ENCODE data around the gene RSAD2. TPM values are rescaled to one million over a fixed set of nuclear protein-coding genes. Genes with fewer than 3 reads are reported as not detected.

The RSAD2 gene
- total RNA-seq, 6 donors from 2014 or later: 8.4 to 20.0 (median 11.0) TPM

DNA sequence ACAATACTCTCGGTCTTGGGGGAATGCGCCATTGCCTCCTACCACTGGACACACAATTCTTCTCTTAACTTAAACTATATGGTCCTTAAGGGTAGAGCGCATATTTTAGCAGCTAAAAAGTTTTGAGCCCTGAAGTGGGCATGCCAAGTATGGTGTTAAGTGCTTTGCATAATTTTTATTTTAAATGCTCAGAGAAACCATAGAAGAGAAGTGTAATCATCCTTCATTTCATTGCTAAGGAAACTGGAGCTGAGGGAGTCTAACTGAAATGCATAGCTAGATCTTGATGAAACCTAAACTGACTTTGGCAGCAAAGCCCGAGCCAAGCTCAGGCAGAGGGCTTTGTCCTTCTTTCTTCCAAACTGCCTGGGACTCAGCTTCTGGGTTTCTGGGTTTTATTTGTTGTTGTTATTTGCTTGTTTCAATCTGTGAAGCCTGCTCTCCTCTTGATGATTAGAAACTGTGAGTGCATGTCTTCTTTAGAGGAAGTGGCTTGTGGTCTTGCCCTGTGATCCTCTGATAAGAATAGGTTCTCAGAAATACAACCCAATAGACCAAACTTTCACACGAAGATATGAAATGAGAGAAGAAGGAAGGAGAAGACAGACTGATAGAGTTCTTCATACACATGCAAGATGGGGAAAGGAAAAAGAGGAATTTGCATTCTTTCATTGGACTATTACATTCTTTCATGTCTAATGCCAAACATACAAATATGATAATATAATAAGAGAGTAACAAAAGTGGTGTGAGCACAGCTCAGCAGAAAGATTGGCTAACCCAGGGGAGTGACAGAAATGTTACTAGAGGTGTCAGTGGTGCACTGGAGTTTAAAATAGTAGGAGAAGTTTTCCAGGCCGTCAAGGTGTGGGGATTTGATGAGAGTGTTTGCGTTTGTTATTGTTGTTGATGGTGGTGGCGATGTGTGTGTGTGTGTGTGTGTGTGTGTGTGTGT lies 32.1 kb downstream of the RSAD2 start:
- Histone ChIP-seq H3K4me3 (no peak overlapping the region), H3K27ac (no peak overlapping the region), H3K4me1 (no peaks in the 10 kb centered on the region), H3K36me3 (no peaks in the 10 kb centered on the region), H3K9me3 (no peaks in the 10 kb centered on the region), H3K27me3 (no peaks in the 10 kb centered on the region)
- ATAC-seq (ENCODE audit: low FRiP score in 2 of 2) (no peak), DNase-seq (no peak)
- TF ChIP-seq POLR2A (IDR thresholded peaks at IDR 0.05): no peak
- no peak for TF ChIP-seq EP300 (IDR thresholded peaks at IDR 0.05)
- TF ChIP-seq, protein P1, sequence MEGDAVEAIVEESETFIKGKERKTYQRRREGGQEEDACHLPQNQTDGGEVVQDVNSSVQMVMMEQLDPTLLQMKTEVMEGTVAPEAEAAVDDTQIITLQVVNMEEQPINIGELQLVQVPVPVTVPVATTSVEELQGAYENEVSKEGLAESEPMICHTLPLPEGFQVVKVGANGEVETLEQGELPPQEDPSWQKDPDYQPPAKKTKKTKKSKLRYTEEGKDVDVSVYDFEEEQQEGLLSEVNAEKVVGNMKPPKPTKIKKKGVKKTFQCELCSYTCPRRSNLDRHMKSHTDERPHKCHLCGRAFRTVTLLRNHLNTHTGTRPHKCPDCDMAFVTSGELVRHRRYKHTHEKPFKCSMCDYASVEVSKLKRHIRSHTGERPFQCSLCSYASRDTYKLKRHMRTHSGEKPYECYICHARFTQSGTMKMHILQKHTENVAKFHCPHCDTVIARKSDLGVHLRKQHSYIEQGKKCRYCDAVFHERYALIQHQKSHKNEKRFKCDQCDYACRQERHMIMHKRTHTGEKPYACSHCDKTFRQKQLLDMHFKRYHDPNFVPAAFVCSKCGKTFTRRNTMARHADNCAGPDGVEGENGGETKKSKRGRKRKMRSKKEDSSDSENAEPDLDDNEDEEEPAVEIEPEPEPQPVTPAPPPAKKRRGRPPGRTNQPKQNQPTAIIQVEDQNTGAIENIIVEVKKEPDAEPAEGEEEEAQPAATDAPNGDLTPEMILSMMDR (IDR thresholded peaks at IDR 0.05): no peak
- no peak for TF ChIP-seq POLR2AphosphoS5 (IDR thresholded peaks at IDR 0.05)
- WGBS, 2 donors: 65 to 66% methylated on average over 8 of the region's 8 CpGs

DNA sequence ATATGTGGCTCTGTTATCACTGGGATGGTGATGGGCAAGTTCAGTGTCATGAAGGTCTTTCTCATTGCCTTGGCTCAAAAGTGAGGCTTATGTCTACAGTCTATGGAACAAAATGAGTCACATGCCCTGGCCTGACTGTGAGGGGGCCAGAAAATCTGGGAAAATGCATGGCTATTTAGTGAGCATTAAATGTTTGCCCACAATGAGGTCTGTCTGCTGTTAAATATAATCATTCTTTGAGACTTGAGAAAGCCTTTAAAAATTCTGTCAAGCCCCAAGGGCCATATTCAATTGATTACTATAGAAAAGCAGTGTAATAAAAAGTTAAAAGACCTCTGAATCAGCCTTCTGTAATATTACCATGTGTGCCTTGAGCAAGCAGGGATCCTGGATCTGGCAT lies 34.1 kb downstream of the RSAD2 start:
- Histone ChIP-seq H3K27ac (no peak overlapping the region), H3K4me3 (no peak overlapping the region), H3K27me3 (no peaks in the 10 kb centered on the region), H3K36me3 (no peaks in the 10 kb centered on the region), H3K4me1 (peaks cover 0 to under 1% (median 0%) of the 10 kb centered on the region in 4 donors), H3K9me3 (no peaks in the 10 kb centered on the region)
- no peak for ATAC-seq (ENCODE audit: low FRiP score in 2 of 2)
- DNase-seq: no peak
- TF ChIP-seq EP300 (IDR thresholded peaks at IDR 0.05) (no peak), POLR2A (IDR thresholded peaks at IDR 0.05) (no peak), POLR2AphosphoS5 (IDR thresholded peaks at IDR 0.05) (no peak)
- TF ChIP-seq, protein P1 (IDR thresholded peaks at IDR 0.05): no peak

DNA sequence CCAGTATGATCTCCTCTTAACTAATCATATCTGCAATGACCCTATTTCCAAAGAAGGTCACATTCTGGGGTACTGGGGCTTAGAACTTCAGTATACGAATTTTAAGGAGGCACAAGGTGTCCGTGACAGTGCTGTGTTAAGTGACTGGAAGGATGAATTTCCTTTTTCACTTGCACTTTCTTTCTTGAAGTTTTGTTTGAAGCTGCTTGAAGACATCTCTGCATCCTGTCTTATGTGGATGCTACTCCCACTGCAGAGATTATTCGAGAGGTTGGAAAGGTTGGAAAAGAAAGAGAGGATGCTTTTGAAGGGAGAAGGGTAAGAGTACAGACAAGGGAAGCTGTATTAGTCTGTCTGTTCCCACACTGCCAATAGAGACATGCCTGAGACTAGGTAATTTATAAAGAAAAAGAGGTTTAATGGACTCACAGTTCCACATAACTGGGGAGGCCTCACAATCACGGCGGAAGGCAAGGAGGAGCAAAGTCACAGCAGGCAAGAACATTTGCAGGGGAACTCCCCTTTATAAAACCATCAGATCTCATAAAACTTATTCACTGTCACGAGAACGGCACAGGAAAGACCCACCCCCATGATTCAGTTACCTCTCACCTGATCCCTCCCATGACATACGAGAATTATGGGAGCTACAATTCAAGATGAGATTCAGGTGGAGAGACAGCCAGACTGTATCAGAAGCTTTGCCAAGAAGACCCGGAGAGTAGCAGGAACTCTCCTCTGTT lies 36.0 kb downstream of the RSAD2 start:
- TF ChIP-seq, protein P1 (IDR thresholded peaks at IDR 0.05): no peak
- TF ChIP-seq EP300 (IDR thresholded peaks at IDR 0.05) (no peak), POLR2AphosphoS5 (IDR thresholded peaks at IDR 0.05) (no peak), POLR2A (IDR thresholded peaks at IDR 0.05) (no peak)
- peaks cover 0 to 10% (median 3%) of the 10 kb centered on the region in 4 donors for H3K4me1 ChIP-seq
- 88 to 93% methylated on average over 8 to 9 of the region's 9 CpGs for WGBS, 2 donors
- no peaks in the 10 kb centered on the region for H3K36me3 ChIP-seq
- ATAC-seq (ENCODE audit: low FRiP score in 2 of 2) (no peak), DNase-seq (no peak)
- H3K27ac ChIP-seq: no peak overlapping the region
- H3K27me3 ChIP-seq: no peaks in the 10 kb centered on the region
- no peak overlapping the region for H3K4me3 ChIP-seq
- H3K9me3 ChIP-seq: no peaks in the 10 kb centered on the region

DNA sequence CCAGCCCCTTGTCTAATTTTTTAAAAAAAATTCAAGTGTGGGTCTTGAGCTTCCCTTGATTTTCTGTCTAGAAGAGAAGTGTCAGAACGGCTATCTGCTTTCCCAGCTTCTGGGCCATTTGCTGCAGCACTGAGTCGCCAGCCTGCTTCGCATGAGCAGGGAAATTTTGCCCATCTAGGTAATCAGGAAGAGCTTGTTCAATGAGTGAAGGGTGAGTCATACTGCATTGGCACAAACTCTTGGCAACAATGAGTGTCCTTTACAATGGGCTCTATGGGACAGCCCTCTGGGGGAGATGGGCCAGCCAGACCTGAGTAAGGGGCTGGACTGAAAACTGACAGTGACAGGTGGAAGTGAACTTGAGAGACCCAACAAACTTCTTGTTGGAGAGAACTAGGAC lies 37.3 kb downstream of the RSAD2 start:
- no peaks in the 10 kb centered on the region for H3K9me3 ChIP-seq
- H3K4me3 ChIP-seq: no peak overlapping the region
- H3K4me1 ChIP-seq: peaks cover 2 to 18% (median 6%) of the 10 kb centered on the region in 4 donors
- H3K27me3 ChIP-seq: no peaks in the 10 kb centered on the region
- no peaks in the 10 kb centered on the region for H3K36me3 ChIP-seq
- DNase-seq (no peak), ATAC-seq (ENCODE audit: low FRiP score in 2 of 2) (no peak)
- no peak overlapping the region for H3K27ac ChIP-seq
- TF ChIP-seq POLR2A (IDR thresholded peaks at IDR 0.05) (no peak), EP300 (IDR thresholded peaks at IDR 0.05) (no peak), POLR2AphosphoS5 (IDR thresholded peaks at IDR 0.05) (no peak)
- TF ChIP-seq, protein P1 (IDR thresholded peaks at IDR 0.05): no peak
- WGBS, 2 donors: 79 to 80% methylated on average over 3 of the region's 3 CpGs
